HFFc6 (cell line): ENCODE measurements around the gene ERVMER34-1. TPM values are rescaled to one million over a fixed set of nuclear protein-coding genes. Genes with fewer than 3 reads are reported as not detected.
A peak's percentile ranks its signal among the peaks of the same experiment; 100 is the strongest.

ENCODE experiments used
- DNase-seq: peaks from one replicate; pipeline ENCODE4 v3.0.0-alpha.2; 2018
- H3K27ac Mint-ChIP-seq: 2 replicates; pipeline ENCODE4 v1.8.0; 2020; ENCODE audit warnings: mild to moderate bottlenecking, mixed read lengths
- H3K27me3 Mint-ChIP-seq: 2 replicates; pipeline ENCODE4 v1.8.0; 2021; ENCODE audit warnings: mild to moderate bottlenecking, moderate library complexity, mixed read lengths; ENCODE audit not compliant: insufficient read depth
- H3K36me3 Mint-ChIP-seq: 2 replicates; pipeline ENCODE4 v1.8.0; 2021; ENCODE audit warnings: low read depth, mixed read lengths
- H3K4me1 Mint-ChIP-seq: 2 replicates; pipeline ENCODE4 v1.8.0; 2020; ENCODE audit warnings: low read depth, mixed read lengths
- H3K4me3 Mint-ChIP-seq: 2 replicates; pipeline ENCODE4 v1.8.0; 2020; ENCODE audit warnings: mild to moderate bottlenecking, moderate library complexity, mixed read lengths
- H3K9me3 Mint-ChIP-seq: 2 replicates; pipeline ENCODE4 v1.8.0; 2020; ENCODE audit warnings: mild to moderate bottlenecking, mixed read lengths
- total RNA-seq, 6 experiments: library from RNA; stranded (reverse); fragmentation: NEBNext Ultra II Directional; extraction: Animal tissue kit (Norgen Biotek cat#: 25700); gene quantifications; 2 replicates in 1 of 6; 3 replicates in 5 of 6; pipeline ENCODE4 v1.2.3, GENCODE V29; 2021
- TF ChIP-seq, protein P1 (sequence below): fragments of 200-600 bp; sonication (generic); IDR thresholded peaks from 2 replicates; pipeline ENCODE4 v1.5.0; 2021; ENCODE audit warnings: antibody characterized with exemption, mild to moderate bottlenecking

Gene ERVMER34-1
- total RNA-seq, 6 experiments from 2014 or later, result not detected

DNA sequence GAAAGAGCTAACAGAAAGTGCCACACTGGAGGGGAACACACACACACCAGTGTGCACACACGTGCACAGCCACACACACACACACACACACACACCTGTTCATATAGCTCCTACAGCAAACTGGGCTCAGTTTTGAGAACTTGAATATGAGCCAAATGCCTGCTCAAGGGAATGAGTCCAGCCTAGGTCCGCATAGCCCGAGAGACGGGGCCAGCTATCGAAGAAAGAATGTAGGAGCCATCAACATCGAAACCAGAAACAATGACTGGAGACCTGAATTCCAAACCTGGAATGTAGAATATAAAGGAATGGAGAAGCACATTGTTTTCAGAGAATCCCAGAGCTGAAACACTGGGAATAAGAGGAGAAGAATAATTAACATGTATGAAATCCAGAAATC is 37.6 kb upstream of the ERVMER34-1 start:
- Mint-ChIP-seq H3K4me1 (no peaks in the 10 kb centered on the region), H3K9me3 (no peaks in the 10 kb centered on the region), H3K27me3 (peaks cover 8% of the 10 kb centered on the region), H3K4me3 (no peak overlapping the region), H3K27ac (no peak overlapping the region), H3K36me3 (no peaks in the 10 kb centered on the region)
- TF ChIP-seq, protein P1, sequence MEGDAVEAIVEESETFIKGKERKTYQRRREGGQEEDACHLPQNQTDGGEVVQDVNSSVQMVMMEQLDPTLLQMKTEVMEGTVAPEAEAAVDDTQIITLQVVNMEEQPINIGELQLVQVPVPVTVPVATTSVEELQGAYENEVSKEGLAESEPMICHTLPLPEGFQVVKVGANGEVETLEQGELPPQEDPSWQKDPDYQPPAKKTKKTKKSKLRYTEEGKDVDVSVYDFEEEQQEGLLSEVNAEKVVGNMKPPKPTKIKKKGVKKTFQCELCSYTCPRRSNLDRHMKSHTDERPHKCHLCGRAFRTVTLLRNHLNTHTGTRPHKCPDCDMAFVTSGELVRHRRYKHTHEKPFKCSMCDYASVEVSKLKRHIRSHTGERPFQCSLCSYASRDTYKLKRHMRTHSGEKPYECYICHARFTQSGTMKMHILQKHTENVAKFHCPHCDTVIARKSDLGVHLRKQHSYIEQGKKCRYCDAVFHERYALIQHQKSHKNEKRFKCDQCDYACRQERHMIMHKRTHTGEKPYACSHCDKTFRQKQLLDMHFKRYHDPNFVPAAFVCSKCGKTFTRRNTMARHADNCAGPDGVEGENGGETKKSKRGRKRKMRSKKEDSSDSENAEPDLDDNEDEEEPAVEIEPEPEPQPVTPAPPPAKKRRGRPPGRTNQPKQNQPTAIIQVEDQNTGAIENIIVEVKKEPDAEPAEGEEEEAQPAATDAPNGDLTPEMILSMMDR, result no peak
- no peak for DNase-seq

DNA sequence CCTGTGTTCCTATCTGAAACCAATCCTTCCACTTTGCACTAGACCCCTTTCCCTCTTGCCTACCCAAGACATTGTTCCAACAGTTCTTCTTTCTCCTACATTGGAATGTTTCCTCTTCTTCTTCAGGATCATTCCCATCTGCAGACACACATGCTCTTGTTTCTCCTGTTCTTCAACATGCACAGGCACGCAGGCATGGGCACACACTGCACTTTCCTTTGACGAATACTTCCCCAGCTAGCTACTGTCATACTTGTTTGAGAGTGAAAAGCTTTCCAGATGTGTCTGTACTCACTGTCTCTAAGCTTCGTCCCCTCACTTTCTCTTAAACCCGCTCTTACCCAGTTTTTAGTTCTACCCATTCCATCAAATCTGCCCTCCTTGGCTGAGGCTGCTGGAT is 31.8 kb upstream of the ERVMER34-1 start:
- H3K4me3 Mint-ChIP-seq, result no peak overlapping the region
- no peaks in the 10 kb centered on the region for H3K4me1 Mint-ChIP-seq
- DNase-seq, result no peak
- H3K27me3 Mint-ChIP-seq, result peaks cover 6% of the 10 kb centered on the region
- H3K27ac Mint-ChIP-seq, result no peak overlapping the region
- no peaks in the 10 kb centered on the region for H3K36me3 Mint-ChIP-seq
- no peaks in the 10 kb centered on the region for H3K9me3 Mint-ChIP-seq
- TF ChIP-seq, protein P1, result no peak

DNA sequence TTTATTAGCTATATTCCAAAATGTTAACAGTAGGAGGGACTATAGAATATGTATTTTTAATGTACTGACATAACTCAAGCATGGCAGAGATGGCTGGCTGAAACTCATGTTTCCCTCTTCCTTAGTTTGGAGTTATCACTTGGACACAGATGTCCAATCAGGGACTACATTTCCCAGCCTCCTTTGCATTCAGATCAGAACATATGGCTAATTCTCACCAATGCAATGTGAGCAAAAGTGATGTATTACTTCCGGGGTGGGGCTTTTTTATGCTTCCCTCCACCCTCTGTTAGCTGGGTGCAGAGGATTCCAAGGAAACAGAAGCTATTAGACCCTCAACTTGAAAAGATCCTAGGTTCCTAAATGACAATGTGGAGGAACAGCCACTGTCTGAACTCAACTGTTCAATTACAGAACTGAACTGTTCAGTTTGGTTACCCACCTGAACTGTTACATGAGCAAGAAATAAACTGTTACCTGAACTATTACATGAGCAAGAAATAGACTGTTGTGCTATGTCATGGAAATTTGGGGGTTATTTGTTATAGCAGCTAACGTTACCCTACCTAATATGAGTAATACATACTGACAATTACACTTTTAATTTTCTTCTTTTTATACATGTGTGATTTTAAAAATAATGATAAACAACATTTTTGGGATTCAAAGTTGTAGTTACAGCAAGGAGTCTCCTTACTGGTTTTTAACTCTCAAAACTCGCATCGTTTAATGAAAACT is 29.6 kb upstream of the ERVMER34-1 start:
- DNase-seq, result no peak
- Mint-ChIP-seq H3K9me3 (no peaks in the 10 kb centered on the region), H3K27ac (no peak overlapping the region), H3K36me3 (no peaks in the 10 kb centered on the region), H3K4me3 (no peak overlapping the region), H3K4me1 (no peaks in the 10 kb centered on the region), H3K27me3 (peaks cover 6% of the 10 kb centered on the region)
- TF ChIP-seq, protein P1, result no peak

DNA sequence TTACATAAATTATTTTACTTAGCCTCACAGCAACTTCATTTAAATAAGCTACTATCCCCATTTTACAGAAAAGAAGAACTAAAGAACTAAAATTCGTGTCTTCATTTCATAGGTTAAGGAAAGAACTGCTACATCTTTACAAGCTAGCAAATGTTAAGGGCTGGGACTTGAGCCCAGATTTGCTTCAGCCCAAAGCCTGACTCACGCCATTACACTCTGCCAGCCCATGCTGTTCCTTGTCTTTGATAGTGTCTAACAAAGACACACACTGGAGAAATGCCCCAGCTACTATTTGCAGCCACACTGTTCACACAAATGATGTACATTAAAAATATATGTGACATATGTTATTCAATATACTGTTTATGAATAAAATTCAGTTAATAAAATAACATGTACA is 29.0 kb upstream of the ERVMER34-1 start:
- peak; percentile 51 for DNase-seq
- no peak overlapping the region for H3K27ac Mint-ChIP-seq
- peaks cover 6% of the 10 kb centered on the region for H3K27me3 Mint-ChIP-seq
- H3K4me1 Mint-ChIP-seq, result no peaks in the 10 kb centered on the region
- H3K9me3 Mint-ChIP-seq, result no peaks in the 10 kb centered on the region
- no peak overlapping the region for H3K4me3 Mint-ChIP-seq
- no peaks in the 10 kb centered on the region for H3K36me3 Mint-ChIP-seq
- TF ChIP-seq, protein P1, result no peak

DNA sequence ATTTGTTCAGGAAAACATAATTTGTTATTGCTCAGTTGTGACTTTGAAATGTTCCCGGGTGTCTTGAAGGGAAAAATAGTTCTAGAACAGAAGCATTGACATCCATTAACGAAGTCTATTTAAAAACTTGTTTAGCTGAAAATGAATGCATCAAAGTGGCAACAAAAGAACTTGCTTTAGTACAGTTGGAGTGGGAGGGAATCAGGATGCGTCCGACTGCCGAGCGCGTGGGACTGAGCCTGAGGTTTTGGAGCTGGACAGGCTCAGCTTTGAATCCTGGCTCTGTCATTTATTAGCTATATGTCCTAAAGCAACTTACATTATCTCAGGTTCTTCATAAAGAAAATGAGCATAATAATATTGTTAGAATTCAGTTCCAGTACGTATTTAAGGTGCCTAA is 9.0 kb upstream of the ERVMER34-1 start:
- Mint-ChIP-seq H3K4me1 (no peaks in the 10 kb centered on the region), H3K4me3 (no peak overlapping the region), H3K9me3 (no peaks in the 10 kb centered on the region), H3K27ac (no peak overlapping the region), H3K36me3 (no peaks in the 10 kb centered on the region), H3K27me3 (peaks cover 19% of the 10 kb centered on the region)
- TF ChIP-seq, protein P1, result no peak
- no peak for DNase-seq
